HG03521 (cell line): Measurements from ENCODE around the gene PPP1R12C.

Experiments
- ATAC-seq: cut with Tn5 transposase; IDR thresholded peaks from one replicate; pipeline ENCODE4 v1.9.1; 2021; ENCODE audit warnings: mild to moderate bottlenecking, moderate library complexity; ENCODE audit not compliant: unreplicated experiment

PPP1R12C gene

DNA sequence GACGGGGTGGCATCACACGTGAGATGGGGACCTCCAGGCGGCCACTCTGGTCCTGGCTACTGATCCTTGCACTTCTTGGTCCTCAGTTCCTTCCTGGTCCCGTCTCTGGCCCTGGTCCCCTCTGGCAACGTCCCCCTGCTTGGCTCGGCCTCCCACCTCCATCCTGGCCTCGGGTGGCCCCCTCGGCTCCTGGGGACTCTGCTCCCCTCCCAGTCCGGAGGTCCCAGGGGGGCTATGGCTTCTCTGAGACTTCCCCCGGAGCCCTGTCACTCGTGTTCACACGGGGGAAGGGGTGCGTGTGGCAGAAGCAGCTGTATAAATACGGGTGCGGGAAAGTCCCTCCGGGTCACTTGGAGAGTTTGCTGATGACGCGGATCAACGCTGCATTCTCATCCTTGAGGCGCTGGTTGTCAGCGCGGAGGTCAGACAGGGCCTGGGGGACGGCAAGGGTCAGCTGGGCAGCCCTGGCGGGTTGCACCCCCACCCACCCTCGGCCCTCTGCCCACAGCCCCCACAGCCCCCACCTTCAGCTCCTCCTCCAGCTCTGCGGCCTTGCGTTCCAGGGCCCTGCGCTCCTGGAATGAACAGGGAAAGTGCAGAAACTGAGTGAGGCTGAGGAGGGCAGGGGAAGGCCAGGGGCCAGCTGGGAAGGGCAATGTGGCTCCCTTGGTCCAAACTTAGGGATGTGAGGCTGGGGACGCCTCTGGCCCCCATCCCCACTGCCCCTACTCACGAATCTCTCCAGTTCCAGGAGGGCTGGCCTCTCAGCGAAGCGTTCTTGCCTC is 26.1 kb downstream of the PPP1R12C start:
- no peak for ATAC-seq

DNA sequence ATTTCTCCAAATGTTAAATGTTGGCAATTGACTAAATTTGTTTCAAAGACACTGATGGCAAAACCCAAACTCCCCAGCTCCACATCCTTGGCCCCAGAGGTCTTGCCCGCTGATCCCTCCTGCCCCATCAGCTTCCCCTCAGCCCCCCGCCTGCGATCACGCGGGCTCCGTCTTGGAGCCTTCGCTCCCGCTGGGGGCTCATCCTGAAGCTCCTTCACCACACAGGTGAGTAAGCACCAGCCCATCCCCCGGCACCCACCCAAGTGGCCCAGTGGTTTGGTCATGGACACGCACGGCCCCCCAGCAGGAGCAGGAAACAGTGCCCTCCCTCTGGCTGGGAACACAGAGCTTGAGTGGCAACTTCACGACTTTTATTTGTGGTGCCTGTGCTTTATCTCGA is 26.9 kb downstream of the PPP1R12C start:
- ATAC-seq: no peak

- no peak for ATAC-seq
Observed at GRCh38 chr19:55089342-55089944, 28.0 kb downstream of the PPP1R12C start.

DNA sequence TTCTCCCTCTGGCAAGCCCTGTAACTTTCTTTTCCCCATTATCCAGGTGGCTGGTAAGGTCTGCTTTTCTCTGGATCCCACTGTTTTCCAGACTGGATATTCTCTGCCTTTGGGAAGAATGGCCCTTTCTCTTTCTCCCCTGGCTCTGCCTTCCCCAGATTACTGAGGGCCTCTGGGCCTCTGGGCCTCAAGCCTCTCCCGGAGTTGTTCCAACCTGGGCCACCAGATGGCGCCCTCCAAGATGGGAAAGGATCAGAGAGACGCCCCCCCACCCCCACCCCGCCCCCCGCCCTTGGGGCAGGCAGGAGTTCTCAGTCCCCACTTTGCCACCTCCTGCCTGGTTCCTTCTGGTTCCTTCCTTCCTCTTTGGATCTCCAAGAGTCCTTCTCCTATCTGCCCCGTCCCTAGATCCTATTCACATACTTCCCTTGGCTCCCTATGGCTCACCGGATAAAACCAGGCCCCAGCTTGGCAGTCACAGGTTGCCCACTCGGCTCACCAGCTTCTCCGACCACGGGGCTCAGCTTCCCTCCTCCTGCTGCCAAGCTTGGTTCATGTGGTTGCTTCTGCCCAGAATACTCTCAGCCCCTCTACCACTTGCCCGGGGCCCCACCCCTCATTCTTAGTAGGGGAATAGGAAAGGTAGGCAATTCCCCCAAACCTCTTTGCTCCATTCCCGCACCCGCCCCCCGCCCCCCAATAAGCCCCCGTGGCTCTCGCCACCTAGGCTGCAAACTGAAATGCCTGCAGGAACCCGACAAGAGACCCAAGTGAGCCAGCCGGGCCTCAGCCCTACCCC is 28.7 kb downstream of the PPP1R12C start:
- ATAC-seq: no peak

DNA sequence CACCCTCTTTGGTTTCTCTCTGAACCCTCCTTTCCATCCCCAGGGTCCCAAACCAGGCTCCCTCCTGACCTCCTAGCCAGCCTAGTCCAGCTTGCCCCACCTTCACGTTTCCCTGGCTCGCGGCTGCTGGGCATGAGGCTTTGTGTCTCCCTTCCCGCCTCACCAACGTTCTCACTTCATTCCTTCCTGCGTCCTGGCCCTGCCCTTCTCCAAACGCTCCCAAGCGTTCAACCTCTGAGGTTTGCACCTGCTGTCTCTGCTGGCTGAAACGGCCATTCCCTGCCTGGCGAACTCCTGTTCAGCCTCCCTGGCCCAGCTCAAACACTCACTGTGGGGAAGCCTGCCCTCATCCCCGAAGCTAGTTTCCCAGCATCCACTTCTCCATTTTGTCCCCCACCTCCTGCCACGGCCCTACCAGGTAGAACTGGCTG is 29.4 kb downstream of the PPP1R12C start:
- ATAC-seq: no peak

DNA sequence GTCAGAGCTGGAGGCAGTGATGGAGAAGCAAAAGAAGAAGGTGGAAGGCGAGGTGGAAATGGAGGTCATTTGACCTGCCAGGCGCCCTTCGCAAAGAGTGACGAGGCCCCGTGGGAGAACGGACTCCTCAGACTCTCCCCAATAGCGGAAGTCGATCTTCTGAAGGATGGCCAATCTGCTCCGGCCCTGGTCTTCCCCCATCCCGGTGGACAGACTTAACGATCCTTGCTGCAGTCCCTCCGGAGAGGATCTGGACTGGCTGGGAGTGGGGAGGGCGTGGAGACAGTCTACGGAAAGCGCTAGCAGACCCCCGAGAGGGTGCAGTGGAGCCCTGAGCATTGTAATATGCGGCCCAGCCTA is 29.9 kb downstream of the PPP1R12C start:
- ATAC-seq: no peak

- no peak for ATAC-seq
Observed at GRCh38 chr19:55086730-55087541, 30.5 kb downstream of the PPP1R12C start.

DNA sequence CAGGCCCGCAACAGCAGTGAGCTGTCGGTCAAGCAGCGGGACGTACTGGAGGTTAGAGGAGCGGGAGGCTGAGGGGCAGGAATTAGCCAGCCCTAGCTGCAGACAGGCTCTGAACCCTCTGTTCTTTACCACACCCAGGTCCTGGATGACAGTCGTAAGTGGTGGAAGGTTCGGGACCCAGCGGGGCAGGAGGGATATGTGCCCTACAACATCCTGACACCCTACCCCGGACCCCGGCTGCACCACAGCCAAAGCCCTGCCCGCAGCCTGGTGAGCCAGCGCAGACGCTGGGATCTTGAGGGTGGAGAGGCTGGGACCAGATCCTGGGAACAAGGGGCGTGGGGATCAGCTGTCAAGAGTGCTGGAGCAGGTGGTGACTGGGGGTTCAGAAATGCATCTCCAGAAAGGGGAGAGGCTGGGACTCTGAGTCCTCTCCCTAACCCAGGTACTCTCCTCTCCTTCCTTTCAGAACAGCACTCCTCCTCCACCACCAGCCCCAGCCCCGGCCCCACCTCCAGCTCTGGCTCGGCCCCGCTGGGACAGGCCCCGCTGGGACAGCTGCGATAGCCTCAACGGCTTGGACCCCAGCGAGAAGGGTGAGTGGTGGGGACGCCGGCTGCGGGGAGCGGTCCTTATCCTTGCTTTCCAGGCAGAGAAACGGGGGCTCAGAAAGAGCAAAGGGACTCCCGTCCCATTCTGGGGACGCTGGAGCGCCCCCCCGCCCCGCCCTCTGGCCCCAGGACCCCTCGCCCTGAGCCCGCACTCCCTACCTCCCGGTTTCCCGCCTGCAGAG is 31.3 kb downstream of the PPP1R12C start:
- ATAC-seq: no peak

GRCh38 chr19:55084416-55084815 is 33.0 kb downstream of the PPP1R12C start:
- no peak for ATAC-seq

DNA sequence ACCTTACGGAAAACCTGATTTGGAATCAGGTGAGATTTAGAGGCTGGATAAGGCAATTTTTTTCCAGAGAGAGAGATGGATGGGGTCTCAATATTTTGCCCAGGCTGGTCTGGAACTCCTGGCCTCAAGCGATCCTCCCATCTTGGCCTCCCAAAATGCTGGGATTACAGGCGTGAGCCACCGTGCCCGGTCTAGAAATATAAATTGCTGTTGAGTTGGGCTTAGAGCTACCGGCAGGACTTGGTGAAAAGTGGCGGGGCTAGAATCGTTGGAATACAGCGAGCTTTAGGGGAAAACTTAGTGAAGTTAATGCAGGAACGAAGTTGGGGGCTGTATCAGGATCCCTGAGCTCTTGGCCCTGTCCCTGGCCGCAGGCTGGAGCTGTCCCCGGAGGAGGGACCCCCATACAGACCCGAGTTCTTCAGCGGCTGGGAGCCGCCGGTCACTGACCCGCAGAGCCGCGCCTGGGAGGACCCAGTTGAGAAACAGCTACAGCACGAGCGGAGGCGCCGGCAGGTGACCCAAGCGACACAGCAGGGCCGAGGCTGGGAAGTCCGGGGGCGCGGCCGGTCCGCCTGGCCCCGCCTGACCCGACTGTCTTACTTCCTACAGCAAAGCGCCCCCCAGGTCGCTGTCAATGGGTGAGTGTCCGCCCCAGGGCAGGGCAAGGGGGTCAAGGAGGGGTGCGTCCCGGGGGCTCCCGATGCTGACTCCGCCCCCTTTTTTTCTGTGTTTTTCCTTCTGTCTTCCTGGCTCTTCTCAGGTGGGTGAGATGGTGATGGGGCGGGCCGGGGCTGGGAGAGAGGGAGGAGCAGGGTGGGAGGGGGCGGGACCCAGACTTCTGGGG is 34.2 kb downstream of the PPP1R12C start:
- ATAC-seq: no peak

DNA sequence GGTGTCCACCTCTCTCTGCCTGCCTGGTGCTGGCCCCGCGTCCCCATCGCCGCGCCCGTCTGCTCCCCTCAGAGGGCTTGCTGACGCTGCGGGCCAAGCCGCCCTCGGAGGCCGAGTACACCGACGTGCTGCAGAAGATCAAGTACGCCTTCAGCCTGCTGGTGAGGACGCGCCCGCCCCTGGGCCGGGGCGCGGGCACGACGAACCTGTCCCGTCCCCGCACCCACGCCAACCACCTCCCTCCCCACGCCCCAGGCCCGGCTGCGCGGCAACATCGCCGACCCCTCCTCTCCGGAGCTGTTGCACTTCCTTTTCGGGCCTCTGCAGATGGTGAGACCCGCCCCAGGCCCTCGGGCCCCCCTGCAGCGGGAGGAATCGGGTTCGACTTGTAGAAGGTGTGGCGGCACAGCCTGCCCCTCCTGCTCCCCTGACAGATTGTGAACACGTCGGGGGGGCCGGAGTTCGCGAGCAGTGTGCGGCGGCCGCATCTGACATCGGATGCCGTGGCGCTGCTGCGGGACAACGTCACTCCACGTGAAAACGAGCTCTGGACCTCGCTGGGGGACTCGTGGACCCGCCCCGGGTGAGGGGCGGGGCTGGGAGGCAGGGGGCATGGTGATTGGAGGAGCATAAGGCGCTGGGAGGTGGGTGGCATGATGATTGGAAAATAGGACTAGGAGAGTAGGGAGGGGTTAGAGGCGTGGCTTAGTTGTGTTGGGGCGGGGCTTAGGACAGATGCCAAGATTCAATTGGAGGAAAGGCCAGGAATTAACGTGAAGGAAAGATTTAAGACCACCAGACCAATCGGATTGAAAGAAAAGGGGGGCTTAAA is 35.2 kb downstream of the PPP1R12C start:
- ATAC-seq: no peak

DNA sequence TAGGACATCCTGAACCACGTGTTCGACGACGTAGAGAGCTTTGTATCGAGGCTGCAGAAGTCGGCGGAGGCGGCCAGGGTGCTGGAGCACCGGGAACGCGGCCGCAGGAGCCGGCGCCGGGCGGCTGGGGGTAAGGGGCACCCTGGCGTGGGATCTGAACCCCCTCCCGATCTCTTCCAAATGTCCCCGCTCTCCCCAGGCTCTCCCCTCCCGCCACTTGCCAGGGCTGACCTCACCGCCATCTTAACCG is 35.7 kb downstream of the PPP1R12C start:
- ATAC-seq: no peak

DNA sequence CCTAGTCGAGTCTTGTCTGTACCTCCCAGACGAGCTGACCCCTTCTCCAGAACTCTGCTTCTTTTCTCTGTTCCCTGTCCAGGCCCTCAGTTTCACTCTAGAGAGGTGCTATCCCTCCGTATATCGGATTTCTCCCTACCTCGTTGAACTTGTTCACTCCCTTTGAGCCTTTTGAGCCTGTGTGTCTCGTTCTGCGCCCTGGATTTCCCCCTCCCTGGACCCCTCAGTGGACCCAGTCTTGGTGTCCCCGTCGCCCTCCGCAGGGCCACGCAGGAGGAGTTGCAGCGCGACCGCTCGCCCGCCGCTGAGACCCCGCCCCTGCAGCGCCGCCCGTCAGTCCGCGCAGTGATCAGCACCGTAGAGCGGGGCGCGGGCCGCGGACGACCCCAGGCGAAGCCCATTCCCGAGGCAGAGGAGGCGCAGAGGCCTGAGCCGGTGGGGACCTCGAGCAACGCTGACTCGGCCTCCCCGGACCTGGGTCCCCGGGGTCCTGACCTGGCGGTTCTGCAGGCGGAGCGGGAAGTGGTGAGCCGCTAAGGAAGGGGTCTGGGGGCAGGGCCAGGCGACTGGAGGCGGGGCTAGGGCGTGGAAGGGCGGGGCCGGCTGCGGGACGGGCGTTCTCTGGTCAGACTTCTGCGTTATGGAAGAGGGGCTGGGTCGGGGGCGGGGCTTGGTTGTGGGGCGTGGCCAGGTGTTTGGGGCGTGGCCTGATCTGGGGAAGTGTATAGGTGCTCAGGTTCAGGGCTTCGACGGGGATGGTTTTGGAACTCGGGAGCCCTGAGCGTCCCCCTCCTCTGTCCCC is 36.3 kb downstream of the PPP1R12C start:
- peak; percentile 80 for ATAC-seq

- no peak for ATAC-seq
Observed at GRCh38 chr19:55080121-55080967, 37.1 kb downstream of the PPP1R12C start.

DNA sequence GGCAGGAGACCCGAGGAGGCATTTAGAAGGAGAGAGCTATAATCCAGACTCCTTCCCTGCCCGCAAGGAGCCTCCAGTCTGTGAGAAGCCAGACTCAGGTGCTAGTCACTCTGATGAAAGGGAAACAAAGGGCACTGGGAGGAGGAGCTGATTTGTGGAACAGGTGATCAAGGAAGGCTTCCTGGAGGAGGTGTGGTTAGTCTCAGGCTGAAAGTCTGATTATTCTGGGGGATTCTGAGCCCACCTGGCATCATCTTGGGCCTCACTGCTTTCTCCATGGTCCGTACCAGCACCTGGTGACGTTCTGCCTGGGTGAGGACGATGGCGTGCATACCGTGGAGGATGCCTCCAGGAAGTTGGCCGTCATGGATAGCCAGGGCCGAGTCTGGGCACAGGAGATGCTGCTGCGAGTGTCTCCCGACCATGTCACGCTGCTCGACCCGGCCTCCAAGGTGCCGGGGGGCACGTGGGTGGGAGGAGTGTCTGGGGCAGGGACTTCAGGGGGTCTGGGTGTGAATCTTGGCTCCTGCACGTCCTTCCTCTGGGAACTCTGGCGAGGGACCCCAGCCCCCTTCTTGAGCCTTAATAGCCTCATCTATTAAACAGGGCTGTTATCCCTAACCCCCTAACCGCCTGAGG is 37.9 kb downstream of the PPP1R12C start:
- no peak for ATAC-seq

- ATAC-seq: no peak
Observed at GRCh38 chr19:55078996-55079395, 38.4 kb downstream of the PPP1R12C start.

GRCh38 chr19:55077106-55077505 is 40.3 kb downstream of the PPP1R12C start:
- no peak for ATAC-seq
